Smooth muscle cell (in vitro differentiated cells): Measurements from ENCODE around the gene ANXA2. TPM values are rescaled to one million over a fixed set of nuclear protein-coding genes. Genes with fewer than 3 reads are reported as not detected.

ENCODE experiments used
- DNase-seq: peaks from one replicate; lab custom pipeline; 2025; ENCODE audit not compliant: unreplicated experiment; lab: John Stamatoyannopoulos, UW
- H2AFZ ChIP-seq: fragments of 200-600 bp; sonication (generic); 2 replicates; pipeline ENCODE4 v1.6.0; 2016; ENCODE audit warnings: antibody characterized with exemption, low read depth, mild to moderate bottlenecking
- H3F3A ChIP-seq: fragments of 200-600 bp; sonication (generic); 2 replicates; pipeline ENCODE4 v1.6.0; 2017; ENCODE audit warnings: antibody characterized with exemption, low read depth
- H3K27ac ChIP-seq: fragments of 200-600 bp; sonication (generic); 2 replicates; pipeline ENCODE4 v1.5.1; 2016; ENCODE audit warnings: low read depth, mild to moderate bottlenecking
- H3K27me3 ChIP-seq: fragments of 200-600 bp; sonication (generic); 2 replicates; pipeline ENCODE4 v1.6.1; 2016; ENCODE audit warnings: low read depth, mild to moderate bottlenecking
- H3K36me3 ChIP-seq: fragments of 200-600 bp; sonication (generic); 2 replicates; pipeline ENCODE4 v1.5.1; 2016; ENCODE audit warnings: low read depth
- H3K4me1 ChIP-seq: fragments of 200-600 bp; sonication (generic); 2 replicates; pipeline ENCODE4 v1.5.1; 2016; ENCODE audit warnings: low read depth
- H3K4me2 ChIP-seq: fragments of 200-600 bp; sonication (generic); 2 replicates; pipeline ENCODE4 v1.6.0; 2016; ENCODE audit warnings: mild to moderate bottlenecking
- H3K4me3 ChIP-seq: fragments of 200-600 bp; sonication (generic); 2 replicates; pipeline ENCODE4 v1.5.1; 2016; ENCODE audit warnings: mild to moderate bottlenecking
- H3K79me2 ChIP-seq: fragments of 200-600 bp; sonication (generic); 2 replicates; pipeline ENCODE4 v1.6.0; 2016; ENCODE audit warnings: low read depth, mild to moderate bottlenecking
- H3K9ac ChIP-seq: fragments of 200-600 bp; sonication (generic); 2 replicates; pipeline ENCODE4 v1.6.0; 2016; ENCODE audit warnings: low read depth
- H3K9me3 ChIP-seq: fragments of 200-600 bp; sonication (generic); replicated peaks from 2 replicates; pipeline ENCODE4 v1.5.1; 2016; ENCODE audit warnings: low read depth
- H4K20me1 ChIP-seq: fragments of 200-600 bp; sonication (generic); 2 replicates; pipeline ENCODE4 v1.6.0; 2016; ENCODE audit warnings: low read depth
- WGBS: methylation state at CpG from one replicate; pipeline ENCODE4 v1.1.7; 2016; ENCODE audit warnings: low lambda C conversion rate; 5-methylcytosine and 5-hydroxymethylcytosine counted together
- polyA plus RNA-seq: library from polyadenylated mRNA; unstranded; fragments of >200 nt; fragmentation: Nextera tagmentation; extraction: Ambion mirVana; gene quantifications from 2 replicates; pipeline ENCODE4 v1.2.1, GENCODE V29; 2016
- total RNA-seq: library from RNA; depleted of rRNA; stranded (reverse); fragments of >200 nt; gene quantifications from 2 replicates; pipeline ENCODE4 v1.2.3, GENCODE V29; 2014
- TF ChIP-seq, protein P1 (sequence below): fragments of 200-600 bp; sonication (generic); IDR thresholded peaks from 2 replicates; pipeline ENCODE4 v1.5.1; 2017; ENCODE audit warnings: borderline replicate concordance, mild to moderate bottlenecking, antibody characterized with exemption; ENCODE audit not compliant: insufficient read depth, poor library complexity, severe bottlenecking

Gene ANXA2
- total and polyA plus RNA-seq, 2 experiments from 2014 or later = 2,477 to 2,665 TPM

DNA sequence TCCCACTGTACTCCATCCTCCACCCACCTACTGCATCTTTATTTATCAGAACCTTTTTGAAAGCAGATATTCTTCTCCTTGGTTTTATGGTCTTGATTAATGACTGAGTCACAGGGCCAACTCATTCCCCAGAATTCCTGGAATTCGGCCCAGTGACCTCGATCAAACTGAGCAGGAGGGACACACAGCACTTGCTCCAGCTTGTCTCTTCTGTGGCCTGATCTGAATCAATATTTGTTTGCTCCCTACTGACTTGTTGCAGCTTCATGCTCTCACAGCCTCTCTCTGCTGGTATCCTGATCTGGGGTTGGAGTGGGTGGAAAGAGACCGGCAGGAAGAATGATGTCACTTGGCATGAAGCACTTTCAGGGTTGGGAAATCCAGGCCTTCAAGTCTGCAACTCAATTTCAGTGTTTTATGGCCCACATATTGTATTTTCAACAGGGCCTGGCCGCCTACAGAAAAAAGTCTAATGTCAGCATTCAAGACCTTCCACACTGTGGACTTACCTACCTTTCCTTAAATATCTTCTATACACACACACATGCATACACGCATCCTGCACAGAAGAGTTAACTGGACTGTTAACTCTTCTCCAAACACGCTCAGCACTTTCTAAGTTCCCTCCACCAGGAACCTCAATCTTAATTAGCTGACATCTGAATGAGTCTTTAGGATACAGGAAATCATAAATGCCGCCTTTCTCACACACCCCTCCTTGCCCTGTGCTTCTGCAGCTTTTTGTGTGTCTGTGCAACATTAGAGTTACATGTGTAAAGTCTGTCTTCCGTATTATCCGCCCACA lies 4.6 kb downstream of the ANXA2 start:
- Histone ChIP-seq H3K4me3 (peak overlapping the region; percentile 98), H3K36me3 (no peaks in the 10 kb centered on the region)
- 9% methylated on average over 9 of the region's 9 CpGs for WGBS

DNA sequence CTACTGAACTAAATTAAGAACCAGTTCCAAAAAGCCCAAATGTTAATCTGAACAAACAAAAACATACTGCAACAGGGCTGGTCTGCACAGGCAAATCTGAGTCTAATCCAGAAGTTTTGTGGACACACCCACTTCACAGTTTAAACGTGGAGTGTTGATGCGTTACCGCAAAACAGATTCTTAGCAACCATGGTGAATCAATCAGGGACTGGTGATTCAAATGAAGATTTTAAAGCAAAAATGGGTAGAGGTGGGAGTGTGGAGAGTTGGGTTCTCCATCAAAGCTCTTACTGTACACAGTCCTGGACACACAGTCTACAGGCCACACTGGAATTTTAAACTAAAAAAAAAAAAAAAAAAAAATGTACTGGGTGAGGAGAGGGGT lies 5.2 kb downstream of the ANXA2 start:
- H3K27me3 ChIP-seq = no peaks in the 10 kb centered on the region
- H3K27ac ChIP-seq = peak overlapping the region; percentile 99
- peaks cover 96% of the 10 kb centered on the region for H3K79me2 ChIP-seq
- H3K4me1 ChIP-seq = peaks cover 59% of the 10 kb centered on the region
- peaks cover 97% of the 10 kb centered on the region for H4K20me1 ChIP-seq
- peak overlapping the region; percentile 99 for H3K9ac ChIP-seq
- no peaks in the 10 kb centered on the region for H3K36me3 ChIP-seq
- peak overlapping the region; percentile 89 for H3K4me2 ChIP-seq
- H3F3A ChIP-seq = peaks cover 65% of the 10 kb centered on the region
- H3K4me3 ChIP-seq = peak overlapping the region; percentile 98
- TF ChIP-seq, protein P1, sequence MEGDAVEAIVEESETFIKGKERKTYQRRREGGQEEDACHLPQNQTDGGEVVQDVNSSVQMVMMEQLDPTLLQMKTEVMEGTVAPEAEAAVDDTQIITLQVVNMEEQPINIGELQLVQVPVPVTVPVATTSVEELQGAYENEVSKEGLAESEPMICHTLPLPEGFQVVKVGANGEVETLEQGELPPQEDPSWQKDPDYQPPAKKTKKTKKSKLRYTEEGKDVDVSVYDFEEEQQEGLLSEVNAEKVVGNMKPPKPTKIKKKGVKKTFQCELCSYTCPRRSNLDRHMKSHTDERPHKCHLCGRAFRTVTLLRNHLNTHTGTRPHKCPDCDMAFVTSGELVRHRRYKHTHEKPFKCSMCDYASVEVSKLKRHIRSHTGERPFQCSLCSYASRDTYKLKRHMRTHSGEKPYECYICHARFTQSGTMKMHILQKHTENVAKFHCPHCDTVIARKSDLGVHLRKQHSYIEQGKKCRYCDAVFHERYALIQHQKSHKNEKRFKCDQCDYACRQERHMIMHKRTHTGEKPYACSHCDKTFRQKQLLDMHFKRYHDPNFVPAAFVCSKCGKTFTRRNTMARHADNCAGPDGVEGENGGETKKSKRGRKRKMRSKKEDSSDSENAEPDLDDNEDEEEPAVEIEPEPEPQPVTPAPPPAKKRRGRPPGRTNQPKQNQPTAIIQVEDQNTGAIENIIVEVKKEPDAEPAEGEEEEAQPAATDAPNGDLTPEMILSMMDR = no peak
- WGBS = 1% methylated on average over 3 of the region's 3 CpGs
- no peak overlapping the region for H2AFZ ChIP-seq
- DNase-seq = no peak
- no peaks in the 10 kb centered on the region for H3K9me3 ChIP-seq

More for the DNA sequence above, 4.6 kb downstream of the ANXA2 start:
- TF ChIP-seq, protein P1 = no peak
- H2AFZ ChIP-seq = no peak overlapping the region
- H3K27ac ChIP-seq = peak overlapping the region; percentile 99
- peaks cover 92% of the 10 kb centered on the region for H3K79me2 ChIP-seq
- peak overlapping the region; percentile 99 for H3K9ac ChIP-seq
- H3K9me3 ChIP-seq = no peaks in the 10 kb centered on the region
- H3K4me1 ChIP-seq = peaks cover 59% of the 10 kb centered on the region
- peaks cover 65% of the 10 kb centered on the region for H3F3A ChIP-seq
- H3K27me3 ChIP-seq = no peaks in the 10 kb centered on the region
- peak overlapping the region; percentile 89 for H3K4me2 ChIP-seq
- no peak for DNase-seq
- peaks cover 91% of the 10 kb centered on the region for H4K20me1 ChIP-seq

DNA sequence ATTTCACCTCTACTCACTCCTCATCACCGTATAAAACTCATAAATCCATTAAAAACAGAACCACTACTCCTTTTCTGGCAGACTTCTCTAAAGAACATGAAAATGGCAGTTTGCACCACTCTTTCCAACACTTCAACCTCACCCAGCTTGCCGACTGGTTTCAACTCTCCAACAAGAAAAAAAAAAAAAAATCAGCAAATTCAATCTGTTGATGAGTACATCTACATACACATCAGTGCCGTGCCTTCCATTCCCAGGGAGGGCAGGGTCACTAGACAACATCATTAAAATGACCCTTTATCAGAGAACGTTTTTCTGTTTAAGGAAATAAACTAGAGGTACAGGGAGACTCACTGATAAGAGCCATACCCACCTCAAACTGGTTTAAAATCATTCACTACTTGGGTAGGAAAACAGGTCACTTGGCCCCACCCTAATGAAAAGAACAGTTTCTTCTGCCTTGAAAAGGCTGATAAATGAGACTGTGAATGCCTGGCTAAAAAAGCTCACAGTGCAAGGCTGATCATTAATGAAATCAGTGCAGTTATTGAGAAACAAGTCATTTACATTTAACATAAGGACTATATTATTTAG lies 6.0 kb downstream of the ANXA2 start:
- Histone ChIP-seq H2AFZ (no peak overlapping the region), H3K27ac (peak overlapping the region; percentile 99)
- TF ChIP-seq, protein P1 = no peak

More for the DNA sequence above, 6.0 kb downstream of the ANXA2 start:
- Histone ChIP-seq H3K9ac (peak overlapping the region; percentile 99), H3K9me3 (no peaks in the 10 kb centered on the region), H3K4me2 (peak overlapping the region; percentile 89), H3K79me2 (peaks cover 96% of the 10 kb centered on the region), H3F3A (peaks cover 62% of the 10 kb centered on the region), H3K27me3 (no peaks in the 10 kb centered on the region), H3K4me3 (peak overlapping the region; percentile 98), H4K20me1 (peaks cover 100% of the 10 kb centered on the region), H3K4me1 (peaks cover 59% of the 10 kb centered on the region), H3K36me3 (no peaks in the 10 kb centered on the region)
- DNase-seq = no peak
- WGBS = 9% methylated on average over 4 of the region's 4 CpGs
